ENCODE measurements around the gene ACBD6. TPM values are rescaled to one million over a fixed set of nuclear protein-coding genes. Genes with fewer than 3 reads are reported as not detected.

The ACBD6 gene
- total and polyA plus RNA-seq, 2 of the 4 experiments (the other 2 are of a cell fraction), result 52.5 to 59.1 TPM

- H3K14ac ChIP-seq (replicated peaks; ENCODE audit: low read depth, low read length), result no peak overlapping the region
- H3K4me1 ChIP-seq (ENCODE audit: control insufficient read depth, insufficient read depth, low read length), result peaks cover 4% of the 10 kb centered on the region; the same call in 1 of the 2 replicates
- BruUV-seq (replicated peaks), result no TSS peak
- no peak overlapping the region for H3K27ac ChIP-seq (ENCODE audit: insufficient read depth, low read length)
- H2BK120ac ChIP-seq (ENCODE audit: low read depth, low read length), result no peak overlapping the region
- ChIA-PET POLR2A (ENCODE audit: unreplicated experiment) (no interaction called here), CTCF (no interaction called here)
- H3K9me1 ChIP-seq (ENCODE audit: insufficient read depth, low read length), result 0 out of 2 replicates have a peak, but pooled peaks cover 2% of the 10 kb centered on the region
- ATAC-seq (ENCODE audit: low read depth) (no peak), DNase-seq (no peak)
- no peak overlapping the region for H2BK5ac ChIP-seq (ENCODE audit: low read depth, low read length, poor library complexity, severe bottlenecking)
- intact Hi-C loops (cut with micrococcal nuclease) (no loop called here), in situ Hi-C loops (cut with MboI; ENCODE audit: low sequenced_read_pairs) (no loop called here), dilution Hi-C loops (cut with HindIII; ENCODE audit: low sequenced_read_pairs, unreplicated experiment) (no loop called here)
- no peak overlapping the region for H3K4me3 ChIP-seq (ENCODE audit: insufficient read depth, low read depth, low read length)
- no peak overlapping the region for H3K56ac ChIP-seq (ENCODE audit: extremely low read depth, insufficient read depth, low read length)
- no peaks in the 10 kb centered on the region for H4K20me1 ChIP-seq (ENCODE audit: insufficient read depth, low read length)
- H4K8ac ChIP-seq (ENCODE audit: low read depth in 2 of 2, low read length in 2 of 2), result no peak overlapping the region
- no peak overlapping the region for H3K23ac ChIP-seq (ENCODE audit: low read depth, low read length)
- TF ChIP-seq MXI1 (IDR thresholded peaks at IDR 0.05; ENCODE audit: borderline replicate concordance, low read depth, low read length) (no peak), RAD21 (IDR thresholded peaks at IDR 0.05; ENCODE audit: low read length) (no peak), MAZ (IDR thresholded peaks at IDR 0.05; ENCODE audit: borderline replicate concordance, low read depth, low read length) (no peak), BHLHE40 (IDR thresholded peaks at IDR 0.05; ENCODE audit: low read depth, low read length) (no peak), CEBPB (IDR thresholded peaks at IDR 0.05; ENCODE audit: low read depth, low read length) (no peak), RCOR1 (IDR thresholded peaks at IDR 0.05; ENCODE audit: insufficient replicate concordance, low read length) (no peak), RFX5 (IDR thresholded peaks at IDR 0.05; ENCODE audit: low read depth, low read length) (no peak), NFE2L2 (IDR thresholded peaks at IDR 0.05; ENCODE audit: low read depth, low read length) (no peak), CHD1 (IDR thresholded peaks at IDR 0.05; ENCODE audit: low read depth, low read length) (no peak), CTCF (conservative IDR thresholded peaks at IDR 0.05; ENCODE audit: low read depth, low read length) (no peak), ELK1 (IDR thresholded peaks at IDR 0.05; ENCODE audit: borderline replicate concordance, low read depth, low read length) (no peak), USF2 (IDR thresholded peaks at IDR 0.05; ENCODE audit: low read depth, low read length) (no peak), SMC3 (IDR thresholded peaks at IDR 0.05; ENCODE audit: low read depth, low read length) (no peak), FOS (IDR thresholded peaks at IDR 0.05; ENCODE audit: low read depth, low read length) (no peak), POLR2A (IDR thresholded peaks at IDR 0.05; ENCODE audit: low read depth, low read length) (no peak), MAFK (IDR thresholded peaks at IDR 0.05; ENCODE audit: low read depth, low read length) (no peak)
- H3K79me1 ChIP-seq (ENCODE audit: low read depth in 1 of 2, low read length in 2 of 2), result peaks cover 8 to 21% of the 10 kb centered on the region in 2 experiments; a peak in 3 of 4 replicates
- no peaks in the 10 kb centered on the region for H3K27me3 ChIP-seq (ENCODE audit: control insufficient read depth, insufficient read depth, low read length)
- no peak overlapping the region for H2BK15ac ChIP-seq (ENCODE audit: low read depth, low read length)
- H3K4ac ChIP-seq (ENCODE audit: low read depth, low read length), result no peak overlapping the region
- no peak overlapping the region for H4K5ac ChIP-seq (ENCODE audit: low read depth, low read length)
- H2AK9ac ChIP-seq (replicated peaks; ENCODE audit: low read depth, low read length, poor library complexity), result no peak overlapping the region
- no peak overlapping the region for H2BK20ac ChIP-seq (ENCODE audit: low read depth, low read length)
- H2AFZ ChIP-seq (replicated peaks; ENCODE audit: low read length, poor library complexity), result no peak overlapping the region
- no peaks in the 10 kb centered on the region; the same call in 1 of the 2 replicates for H3K36me3 ChIP-seq (ENCODE audit: control insufficient read depth, insufficient read depth, low read length)
- WGBS, 2 experiments (ENCODE audit: extremely low coverage in 2 of 2, insufficient read length in 1 of 2), result no CpG with 5 or more reads among the region's 1 CpG
- no peak overlapping the region for H4K91ac ChIP-seq (ENCODE audit: insufficient read depth, low read depth, low read length)
- H3K4me2 ChIP-seq (ENCODE audit: low read depth, low read length), result no peak overlapping the region
- H3K9me3 ChIP-seq (ENCODE audit: control insufficient read depth, insufficient read depth, low read length), result no peaks in the 10 kb centered on the region
- H3K18ac ChIP-seq (ENCODE audit: low read depth, low read length), result no peak overlapping the region
- H3K9ac ChIP-seq (ENCODE audit: low read depth, low read length), result no peak overlapping the region
- H2AK5ac ChIP-seq (ENCODE audit: low read depth, low read length), result no peak overlapping the region
These were observed 206.4 kb downstream of the ACBD6 start for GRCh38 chr1:180295999-180296398.
